GM23338 (cell line): Measurements from ENCODE around the gene FGF19. TPM values are rescaled to one million over a fixed set of nuclear protein-coding genes. Genes with fewer than 3 reads are reported as not detected.

ENCODE experiments used
- ATAC-seq: fragments of 200-7000 bp; cut with Tn5 transposase; 3 replicates; pipeline ENCODE4 v1.9.1; 2020
- DNase-seq: peaks from one replicate; pipeline ENCODE4 v3.0.0-alpha.2; 2015; ENCODE audit warnings: low spot score
- H2AFZ ChIP-seq: fragments of 200-600 bp; sonication (generic); 2 replicates; pipeline ENCODE4 v1.8.0; 2016; ENCODE audit warnings: antibody characterized with exemption, mild to moderate bottlenecking, moderate library complexity
- H3F3A ChIP-seq: fragments of 200-600 bp; sonication (generic); replicated peaks from 2 replicates; pipeline ENCODE4 v1.8.0; 2017; ENCODE audit warnings: antibody characterized with exemption, mixed run types, low read depth
- H3K27ac ChIP-seq: fragments of 200-600 bp; sonication (generic); 2 replicates; pipeline ENCODE4 v1.6.1; 2016; ENCODE audit warnings: low read depth
- H3K27me3 ChIP-seq: fragments of 200-600 bp; sonication (generic); 2 replicates; pipeline ENCODE4 v1.8.0; 2016; ENCODE audit warnings: mild to moderate bottlenecking, mixed run types, moderate library complexity; ENCODE audit not compliant: insufficient read depth
- H3K36me3 ChIP-seq: fragments of 200-600 bp; sonication (generic); 2 replicates; pipeline ENCODE4 v1.8.0; 2016; ENCODE audit warnings: mild to moderate bottlenecking; ENCODE audit not compliant: insufficient read depth
- H3K4me1 ChIP-seq: fragments of 200-600 bp; sonication (generic); 2 replicates; pipeline ENCODE4 v1.8.0; 2016; ENCODE audit warnings: mild to moderate bottlenecking, moderate library complexity; ENCODE audit not compliant: insufficient read depth
- H3K4me2 ChIP-seq: fragments of 200-600 bp; sonication (generic); 2 replicates; pipeline ENCODE4 v1.7.1; 2017; ENCODE audit warnings: mixed run types
- H3K4me3 ChIP-seq: fragments of 200-600 bp; sonication (generic); 2 replicates; pipeline ENCODE4 v1.6.1; 2016; ENCODE audit warnings: mixed run types
- H3K79me2 ChIP-seq: fragments of 200-600 bp; sonication (generic); replicated peaks from 2 replicates; pipeline ENCODE4 v1.8.0; 2017; ENCODE audit warnings: mild to moderate bottlenecking; ENCODE audit not compliant: insufficient read depth
- H3K9me2 ChIP-seq: fragments of 200-600 bp; sonication (generic); 2 replicates; pipeline ENCODE4 v1.8.0; 2017; ENCODE audit not compliant: insufficient read depth
- H4K20me1 ChIP-seq: fragments of 200-600 bp; sonication (generic); replicated peaks from 2 replicates; pipeline ENCODE4 v1.8.0; 2017; ENCODE audit warnings: mild to moderate bottlenecking; ENCODE audit not compliant: insufficient read depth
- H3K27ac Mint-ChIP-seq: 2 replicates; pipeline ENCODE4 v1.8.0; 2020; ENCODE audit warnings: inconsistent platforms, mild to moderate bottlenecking, moderate library complexity, mixed read lengths
- H3K27me3 Mint-ChIP-seq: 3 replicates; pipeline ENCODE4 v1.8.0; 2022; ENCODE audit warnings: low read depth, mild to moderate bottlenecking, moderate library complexity, mixed read lengths, inconsistent platforms; ENCODE audit not compliant: insufficient read depth, poor library complexity
- H3K36me3 Mint-ChIP-seq: 3 replicates; pipeline ENCODE4 v1.8.0; 2021; ENCODE audit warnings: low read depth, mild to moderate bottlenecking, inconsistent platforms, moderate library complexity, mixed read lengths
- H3K4me1 Mint-ChIP-seq: 3 replicates; pipeline ENCODE4 v1.8.0; 2020; ENCODE audit warnings: mild to moderate bottlenecking, inconsistent platforms, mixed read lengths
- H3K4me3 Mint-ChIP-seq: 3 replicates; pipeline ENCODE4 v1.8.0; 2021; ENCODE audit warnings: moderate library complexity, mild to moderate bottlenecking, inconsistent platforms, mixed read lengths
- H3K9me3 Mint-ChIP-seq: 3 replicates; pipeline ENCODE4 v1.8.0; 2020; ENCODE audit warnings: moderate library complexity, mild to moderate bottlenecking, inconsistent platforms, mixed read lengths
- CREB1 ChIP-seq: fragments of 250-450 bp; sonication (Bioruptor Pico); IDR thresholded peaks from 2 replicates; pipeline ENCODE4 v1.5.0; 2020; ENCODE audit warnings: low read depth, mild to moderate bottlenecking, moderate library complexity
- EZH2 ChIP-seq: fragments of 200-600 bp; sonication (generic); IDR thresholded peaks from one replicate; pipeline ENCODE4 v1.8.0; 2017; ENCODE audit warnings: antibody characterized with exemption, mild to moderate bottlenecking, low read depth; ENCODE audit not compliant: unreplicated experiment
- EZH2phosphoT487 ChIP-seq: fragments of 200-600 bp; sonication (generic); IDR thresholded peaks from one replicate; pipeline ENCODE4 v1.8.1; 2018; ENCODE audit warnings: antibody characterized with exemption; ENCODE audit not compliant: unreplicated experiment
- JUNB ChIP-seq: IDR thresholded peaks from one replicate; pipeline ENCODE4 v1.6.1; 2016; ENCODE audit warnings: antibody characterized with exemption; ENCODE audit not compliant: unreplicated experiment
- NANOG ChIP-seq: IDR thresholded peaks from 2 replicates; pipeline ENCODE4 v1.6.1; 2016; ENCODE audit warnings: antibody characterized with exemption, borderline replicate concordance
- POLR2AphosphoS5 ChIP-seq: IDR thresholded peaks from 2 replicates; pipeline ENCODE4 v1.6.1; 2016; ENCODE audit warnings: antibody characterized with exemption, low read depth
- STAT1 ChIP-seq: IDR thresholded peaks from one replicate; pipeline ENCODE4 v1.6.1; 2016; ENCODE audit warnings: antibody characterized with exemption; ENCODE audit not compliant: unreplicated experiment
- ZNF114 ChIP-seq: fragments of 250-450 bp; sonication (Bioruptor Pico); IDR thresholded peaks from 2 replicates; pipeline ENCODE4 v1.5.0; 2020; ENCODE audit warnings: mild to moderate bottlenecking, moderate library complexity
- ZNF331 ChIP-seq: fragments of 250-450 bp; sonication (Bioruptor Pico); IDR thresholded peaks from 2 replicates; pipeline ENCODE4 v1.5.0; 2020; ENCODE audit warnings: low read depth, mild to moderate bottlenecking, moderate library complexity
- polyA plus RNA-seq: library from polyadenylated mRNA; unstranded; fragments of >200 nt; fragmentation: Nextera tagmentation; extraction: Ambion mirVana; gene quantifications from 2 replicates; pipeline ENCODE4 v1.2.1, GENCODE V29; 2016
- total RNA-seq: library from RNA; depleted of rRNA; stranded (reverse); fragments of >200 nt; shearing (Covaris generic); gene quantifications from 2 replicates; pipeline ENCODE4 v1.2.3, GENCODE V29; 2014
- TF ChIP-seq, protein P1 (sequence below): IDR thresholded peaks from one replicate; pipeline ENCODE4 v1.6.1; 2018; ENCODE audit warnings: antibody characterized with exemption; ENCODE audit not compliant: unreplicated experiment
- TF ChIP-seq, protein P2 (sequence below): IDR thresholded peaks from 2 replicates; pipeline ENCODE4 v1.6.1; 2016; ENCODE audit warnings: antibody characterized with exemption
- TF ChIP-seq, protein P3 (sequence below): fragments of 250-450 bp; sonication (Bioruptor Pico); IDR thresholded peaks from 2 replicates; pipeline ENCODE4 v1.5.0; 2020; ENCODE audit warnings: mild to moderate bottlenecking, moderate library complexity
- TF ChIP-seq, protein P4 (sequence below), 2 experiments: fragments of 200-600 bp in 1 of 2; sonication (generic) in 1 of 2; conservative IDR thresholded peaks; 2 replicates each; pipeline versions ENCODE4 v1.5.1 to v1.6.1; 2016 to 2017; ENCODE audit warnings: antibody characterized with exemption in 2 of 2, low read depth in 2 of 2, mild to moderate bottlenecking in 2 of 2, moderate library complexity in 1 of 2

FGF19 gene
- total and polyA plus RNA-seq, 2 experiments from 2014 or later, result 21.7 to 36.1 TPM

DNA sequence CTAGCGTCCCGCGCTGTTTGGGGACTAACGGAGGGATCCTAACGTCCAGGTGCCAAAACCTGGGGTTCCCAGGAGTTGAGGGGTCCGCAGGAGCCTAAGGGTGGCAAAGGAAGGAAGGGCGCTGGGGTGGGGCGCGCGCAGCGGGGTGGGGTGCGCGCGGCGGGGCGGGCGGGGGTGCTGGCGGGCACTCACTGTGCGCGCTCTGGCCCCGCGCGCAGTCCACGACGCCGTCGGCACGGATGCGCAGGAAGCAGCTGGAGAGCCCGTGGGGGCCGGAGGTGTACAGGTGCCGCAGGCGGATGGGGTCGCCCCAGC, 412 bp downstream of the FGF19 start:
- peaks cover 50% of the 10 kb centered on the region for H3K4me1 ChIP-seq
- Mint-ChIP-seq H3K36me3 (peaks cover 19% of the 10 kb centered on the region), H3K9me3 (no peaks in the 10 kb centered on the region), H3K4me3 (peak overlapping the region; percentile 84), H3K27ac (no peak overlapping the region), H3K27me3 (peaks cover 32% of the 10 kb centered on the region), H3K4me1 (peaks cover 47% of the 10 kb centered on the region)
- H3K27me3 ChIP-seq, result peaks cover 21% of the 10 kb centered on the region
- TF ChIP-seq JUNB, result no peak
- TF ChIP-seq, protein P1, sequence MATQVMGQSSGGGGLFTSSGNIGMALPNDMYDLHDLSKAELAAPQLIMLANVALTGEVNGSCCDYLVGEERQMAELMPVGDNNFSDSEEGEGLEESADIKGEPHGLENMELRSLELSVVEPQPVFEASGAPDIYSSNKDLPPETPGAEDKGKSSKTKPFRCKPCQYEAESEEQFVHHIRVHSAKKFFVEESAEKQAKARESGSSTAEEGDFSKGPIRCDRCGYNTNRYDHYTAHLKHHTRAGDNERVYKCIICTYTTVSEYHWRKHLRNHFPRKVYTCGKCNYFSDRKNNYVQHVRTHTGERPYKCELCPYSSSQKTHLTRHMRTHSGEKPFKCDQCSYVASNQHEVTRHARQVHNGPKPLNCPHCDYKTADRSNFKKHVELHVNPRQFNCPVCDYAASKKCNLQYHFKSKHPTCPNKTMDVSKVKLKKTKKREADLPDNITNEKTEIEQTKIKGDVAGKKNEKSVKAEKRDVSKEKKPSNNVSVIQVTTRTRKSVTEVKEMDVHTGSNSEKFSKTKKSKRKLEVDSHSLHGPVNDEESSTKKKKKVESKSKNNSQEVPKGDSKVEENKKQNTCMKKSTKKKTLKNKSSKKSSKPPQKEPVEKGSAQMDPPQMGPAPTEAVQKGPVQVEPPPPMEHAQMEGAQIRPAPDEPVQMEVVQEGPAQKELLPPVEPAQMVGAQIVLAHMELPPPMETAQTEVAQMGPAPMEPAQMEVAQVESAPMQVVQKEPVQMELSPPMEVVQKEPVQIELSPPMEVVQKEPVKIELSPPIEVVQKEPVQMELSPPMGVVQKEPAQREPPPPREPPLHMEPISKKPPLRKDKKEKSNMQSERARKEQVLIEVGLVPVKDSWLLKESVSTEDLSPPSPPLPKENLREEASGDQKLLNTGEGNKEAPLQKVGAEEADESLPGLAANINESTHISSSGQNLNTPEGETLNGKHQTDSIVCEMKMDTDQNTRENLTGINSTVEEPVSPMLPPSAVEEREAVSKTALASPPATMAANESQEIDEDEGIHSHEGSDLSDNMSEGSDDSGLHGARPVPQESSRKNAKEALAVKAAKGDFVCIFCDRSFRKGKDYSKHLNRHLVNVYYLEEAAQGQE, result no peak
- no peak for TF ChIP-seq EZH2phosphoT487
- no peak for TF ChIP-seq ZNF114 (CRISPR knock-in tag)
- TF ChIP-seq POLR2AphosphoS5, result no peak; the same call in 1 of the 2 replicates
- no peak for TF ChIP-seq STAT1
- TF ChIP-seq, protein P2, sequence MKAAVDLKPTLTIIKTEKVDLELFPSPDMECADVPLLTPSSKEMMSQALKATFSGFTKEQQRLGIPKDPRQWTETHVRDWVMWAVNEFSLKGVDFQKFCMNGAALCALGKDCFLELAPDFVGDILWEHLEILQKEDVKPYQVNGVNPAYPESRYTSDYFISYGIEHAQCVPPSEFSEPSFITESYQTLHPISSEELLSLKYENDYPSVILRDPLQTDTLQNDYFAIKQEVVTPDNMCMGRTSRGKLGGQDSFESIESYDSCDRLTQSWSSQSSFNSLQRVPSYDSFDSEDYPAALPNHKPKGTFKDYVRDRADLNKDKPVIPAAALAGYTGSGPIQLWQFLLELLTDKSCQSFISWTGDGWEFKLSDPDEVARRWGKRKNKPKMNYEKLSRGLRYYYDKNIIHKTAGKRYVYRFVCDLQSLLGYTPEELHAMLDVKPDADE, result no peak
- no peak for TF ChIP-seq CREB1 (CRISPR knock-in tag)
- TF ChIP-seq, protein P3, sequence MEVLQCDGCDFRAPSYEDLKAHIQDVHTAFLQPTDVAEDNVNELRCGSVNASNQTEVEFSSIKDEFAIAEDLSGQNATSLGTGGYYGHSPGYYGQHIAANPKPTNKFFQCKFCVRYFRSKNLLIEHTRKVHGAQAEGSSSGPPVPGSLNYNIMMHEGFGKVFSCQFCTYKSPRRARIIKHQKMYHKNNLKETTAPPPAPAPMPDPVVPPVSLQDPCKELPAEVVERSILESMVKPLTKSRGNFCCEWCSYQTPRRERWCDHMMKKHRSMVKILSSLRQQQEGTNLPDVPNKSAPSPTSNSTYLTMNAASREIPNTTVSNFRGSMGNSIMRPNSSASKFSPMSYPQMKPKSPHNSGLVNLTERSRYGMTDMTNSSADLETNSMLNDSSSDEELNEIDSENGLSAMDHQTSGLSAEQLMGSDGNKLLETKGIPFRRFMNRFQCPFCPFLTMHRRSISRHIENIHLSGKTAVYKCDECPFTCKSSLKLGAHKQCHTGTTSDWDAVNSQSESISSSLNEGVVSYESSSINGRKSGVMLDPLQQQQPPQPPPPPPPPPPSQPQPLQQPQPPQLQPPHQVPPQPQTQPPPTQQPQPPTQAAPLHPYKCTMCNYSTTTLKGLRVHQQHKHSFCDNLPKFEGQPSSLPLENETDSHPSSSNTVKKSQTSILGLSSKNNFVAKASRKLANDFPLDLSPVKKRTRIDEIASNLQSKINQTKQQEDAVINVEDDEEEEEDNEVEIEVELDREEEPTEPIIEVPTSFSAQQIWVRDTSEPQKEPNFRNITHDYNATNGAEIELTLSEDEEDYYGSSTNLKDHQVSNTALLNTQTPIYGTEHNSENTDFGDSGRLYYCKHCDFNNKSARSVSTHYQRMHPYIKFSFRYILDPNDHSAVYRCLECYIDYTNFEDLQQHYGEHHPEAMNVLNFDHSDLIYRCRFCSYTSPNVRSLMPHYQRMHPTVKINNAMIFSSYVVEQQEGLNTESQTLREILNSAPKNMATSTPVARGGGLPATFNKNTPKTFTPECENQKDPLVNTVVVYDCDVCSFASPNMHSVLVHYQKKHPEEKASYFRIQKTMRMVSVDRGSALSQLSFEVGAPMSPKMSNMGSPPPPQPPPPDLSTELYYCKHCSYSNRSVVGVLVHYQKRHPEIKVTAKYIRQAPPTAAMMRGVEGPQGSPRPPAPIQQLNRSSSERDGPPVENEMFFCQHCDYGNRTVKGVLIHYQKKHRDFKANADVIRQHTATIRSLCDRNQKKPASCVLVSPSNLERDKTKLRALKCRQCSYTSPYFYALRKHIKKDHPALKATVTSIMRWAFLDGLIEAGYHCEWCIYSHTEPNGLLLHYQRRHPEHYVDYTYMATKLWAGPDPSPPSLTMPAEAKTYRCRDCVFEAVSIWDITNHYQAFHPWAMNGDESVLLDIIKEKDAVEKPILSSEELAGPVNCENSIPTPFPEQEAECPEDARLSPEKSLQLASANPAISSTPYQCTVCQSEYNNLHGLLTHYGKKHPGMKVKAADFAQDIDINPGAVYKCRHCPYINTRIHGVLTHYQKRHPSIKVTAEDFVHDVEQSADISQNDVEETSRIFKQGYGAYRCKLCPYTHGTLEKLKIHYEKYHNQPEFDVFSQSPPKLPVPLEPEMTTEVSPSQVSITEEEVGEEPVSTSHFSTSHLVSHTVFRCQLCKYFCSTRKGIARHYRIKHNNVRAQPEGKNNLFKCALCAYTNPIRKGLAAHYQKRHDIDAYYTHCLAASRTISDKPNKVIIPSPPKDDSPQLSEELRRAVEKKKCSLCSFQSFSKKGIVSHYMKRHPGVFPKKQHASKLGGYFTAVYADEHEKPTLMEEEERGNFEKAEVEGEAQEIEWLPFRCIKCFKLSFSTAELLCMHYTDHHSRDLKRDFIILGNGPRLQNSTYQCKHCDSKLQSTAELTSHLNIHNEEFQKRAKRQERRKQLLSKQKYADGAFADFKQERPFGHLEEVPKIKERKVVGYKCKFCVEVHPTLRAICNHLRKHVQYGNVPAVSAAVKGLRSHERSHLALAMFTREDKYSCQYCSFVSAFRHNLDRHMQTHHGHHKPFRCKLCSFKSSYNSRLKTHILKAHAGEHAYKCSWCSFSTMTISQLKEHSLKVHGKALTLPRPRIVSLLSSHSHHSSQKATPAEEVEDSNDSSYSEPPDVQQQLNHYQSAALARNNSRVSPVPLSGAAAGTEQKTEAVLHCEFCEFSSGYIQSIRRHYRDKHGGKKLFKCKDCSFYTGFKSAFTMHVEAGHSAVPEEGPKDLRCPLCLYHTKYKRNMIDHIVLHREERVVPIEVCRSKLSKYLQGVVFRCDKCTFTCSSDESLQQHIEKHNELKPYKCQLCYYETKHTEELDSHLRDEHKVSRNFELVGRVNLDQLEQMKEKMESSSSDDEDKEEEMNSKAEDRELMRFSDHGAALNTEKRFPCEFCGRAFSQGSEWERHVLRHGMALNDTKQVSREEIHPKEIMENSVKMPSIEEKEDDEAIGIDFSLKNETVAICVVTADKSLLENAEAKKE (CRISPR knock-in tag), result no peak
- TF ChIP-seq ZNF331 (CRISPR knock-in tag), result no peak
- no peak for TF ChIP-seq NANOG
- TF ChIP-seq, protein P4, sequence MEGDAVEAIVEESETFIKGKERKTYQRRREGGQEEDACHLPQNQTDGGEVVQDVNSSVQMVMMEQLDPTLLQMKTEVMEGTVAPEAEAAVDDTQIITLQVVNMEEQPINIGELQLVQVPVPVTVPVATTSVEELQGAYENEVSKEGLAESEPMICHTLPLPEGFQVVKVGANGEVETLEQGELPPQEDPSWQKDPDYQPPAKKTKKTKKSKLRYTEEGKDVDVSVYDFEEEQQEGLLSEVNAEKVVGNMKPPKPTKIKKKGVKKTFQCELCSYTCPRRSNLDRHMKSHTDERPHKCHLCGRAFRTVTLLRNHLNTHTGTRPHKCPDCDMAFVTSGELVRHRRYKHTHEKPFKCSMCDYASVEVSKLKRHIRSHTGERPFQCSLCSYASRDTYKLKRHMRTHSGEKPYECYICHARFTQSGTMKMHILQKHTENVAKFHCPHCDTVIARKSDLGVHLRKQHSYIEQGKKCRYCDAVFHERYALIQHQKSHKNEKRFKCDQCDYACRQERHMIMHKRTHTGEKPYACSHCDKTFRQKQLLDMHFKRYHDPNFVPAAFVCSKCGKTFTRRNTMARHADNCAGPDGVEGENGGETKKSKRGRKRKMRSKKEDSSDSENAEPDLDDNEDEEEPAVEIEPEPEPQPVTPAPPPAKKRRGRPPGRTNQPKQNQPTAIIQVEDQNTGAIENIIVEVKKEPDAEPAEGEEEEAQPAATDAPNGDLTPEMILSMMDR (conservative IDR thresholded peaks at IDR 0.05; ENCODE audit: low read depth in 2 of 2), result no peak
- TF ChIP-seq EZH2, result no peak
- H4K20me1 ChIP-seq, result peaks cover 7% of the 10 kb centered on the region; the same call in 1 of the 2 replicates
- peak overlapping the region; percentile 93 for H3K27ac ChIP-seq
- H3K36me3 ChIP-seq, result peaks cover 16% of the 10 kb centered on the region
- no peak overlapping the region for H2AFZ ChIP-seq
- H3K4me2 ChIP-seq, result peak overlapping the region; percentile 86
- H3K4me3 ChIP-seq, result peak overlapping the region; percentile 85
- H3F3A ChIP-seq, result peaks cover 20% of the 10 kb centered on the region
- ATAC-seq (no peak), DNase-seq (no peak)
- peaks cover 21% of the 10 kb centered on the region for H3K79me2 ChIP-seq
- H3K9me2 ChIP-seq, result no peaks in the 10 kb centered on the region
